IMR-90 (cell line): Measurements from ENCODE around the gene ZNF3. TPM values are rescaled to one million over a fixed set of nuclear protein-coding genes. Genes with fewer than 3 reads are reported as not detected.
A peak's percentile ranks its signal among the peaks of the same experiment; 100 is the strongest.

Source experiments
- ATAC-seq: fragments of 200-7000 bp; cut with Tn5 transposase; 2 replicates; pipeline ENCODE4 v1.9.1; 2020; ENCODE audit warnings: low read depth, mild to moderate bottlenecking, moderate library complexity
- BruUV-seq: library from RNA; stranded (reverse); fragments of 400-500 nt; replicated peaks from 2 replicates; lab custom pipeline; 2021; lab: Mats Ljungman, UMichigan
- CTCF ChIA-PET: fragments of 300-600 bp; formaldehyde crosslinking; extraction: SDS; loops from one replicate; lab custom pipeline; 2021; ENCODE audit warnings: antibody characterized with exemption; lab: Yijun Ruan, JAX
- POLR2A ChIA-PET: fragments of 300-600 bp; sonication (Branson Sonifier 250); formaldehyde crosslinking; loops from one replicate; lab custom pipeline; 2022; ENCODE audit warnings: antibody characterized with exemption; ENCODE audit not compliant: unreplicated experiment; lab: Charles Lee
- DNase-seq: peaks from one replicate; pipeline ENCODE4 v3.0.0; 2013
- H2AFZ ChIP-seq: replicated peaks from 2 replicates; pipeline ENCODE3; 2013; ENCODE audit warnings: low read length, mild to moderate bottlenecking; ENCODE audit not compliant: poor library complexity
- H2AK5ac ChIP-seq: 2 replicates; pipeline ENCODE4 v1.6.1; 2013; ENCODE audit warnings: low read depth, low read length, inconsistent platforms
- H2AK9ac ChIP-seq: replicated peaks from 2 replicates; pipeline ENCODE3; 2013; ENCODE audit warnings: mild to moderate bottlenecking, low read depth, low read length, moderate library complexity; ENCODE audit not compliant: poor library complexity
- H2BK120ac ChIP-seq: 2 replicates; pipeline ENCODE4 v1.6.1; 2013; ENCODE audit warnings: low read depth, low read length, inconsistent platforms
- H2BK15ac ChIP-seq: 3 replicates; pipeline ENCODE4 v1.6.1; 2013; ENCODE audit warnings: low read depth, low read length, inconsistent platforms
- H2BK20ac ChIP-seq: 2 replicates; pipeline ENCODE4 v1.6.1; 2013; ENCODE audit warnings: low read depth, mild to moderate bottlenecking, inconsistent platforms, low read length, moderate library complexity
- H2BK5ac ChIP-seq: 2 replicates; pipeline ENCODE4 v1.6.1; 2013; ENCODE audit warnings: mild to moderate bottlenecking, low read depth, low read length, inconsistent platforms; ENCODE audit not compliant: poor library complexity, severe bottlenecking
- H3K14ac ChIP-seq: replicated peaks from 2 replicates; pipeline ENCODE4 v1.6.1; 2013; ENCODE audit warnings: low read depth, low read length, inconsistent platforms
- H3K18ac ChIP-seq: 2 replicates; pipeline ENCODE4 v1.6.1; 2013; ENCODE audit warnings: low read depth, low read length, control low read depth
- H3K23ac ChIP-seq: 2 replicates; pipeline ENCODE4 v1.6.1; 2013; ENCODE audit warnings: low read depth, low read length, inconsistent platforms
- H3K27ac ChIP-seq: 2 replicates; pipeline ENCODE4 v1.5.1; 2013; ENCODE audit warnings: mild to moderate bottlenecking, control low read depth, low read length; ENCODE audit not compliant: insufficient read depth
- H3K27me3 ChIP-seq: 2 replicates; pipeline ENCODE4 v1.6.1; 2013; ENCODE audit warnings: low read length; ENCODE audit not compliant: control insufficient read depth, insufficient read depth
- H3K36me3 ChIP-seq: 2 replicates; pipeline ENCODE4 v1.6.1; 2013; ENCODE audit warnings: low read length, mixed read lengths; ENCODE audit not compliant: control insufficient read depth, insufficient read depth
- H3K4ac ChIP-seq: 2 replicates; pipeline ENCODE4 v1.6.1; 2013; ENCODE audit warnings: low read depth, low read length, inconsistent platforms
- H3K4me1 ChIP-seq: 2 replicates; pipeline ENCODE4 v1.6.1; 2013; ENCODE audit warnings: low read length, mixed read lengths; ENCODE audit not compliant: control insufficient read depth, insufficient read depth
- H3K4me2 ChIP-seq: 2 replicates; pipeline ENCODE4 v1.6.1; 2013; ENCODE audit warnings: low read depth, mild to moderate bottlenecking, control low read depth, low read length, moderate library complexity
- H3K4me3 ChIP-seq: 2 replicates; pipeline ENCODE4 v1.5.1; 2013; ENCODE audit warnings: low read depth, mild to moderate bottlenecking, control low read depth, low read length, moderate library complexity; ENCODE audit not compliant: insufficient read depth
- H3K56ac ChIP-seq: 2 replicates; pipeline ENCODE4 v1.6.1; 2013; ENCODE audit warnings: low read length, inconsistent platforms; ENCODE audit not compliant: insufficient read depth; ENCODE audit errors: extremely low read depth
- H3K79me1 ChIP-seq, 2 experiments: 2 replicates each; pipeline ENCODE4 v1.6.1; 2013; ENCODE audit warnings: low read length in 2 of 2, inconsistent platforms in 1 of 2, low read depth in 1 of 2
- H3K9ac ChIP-seq: 2 replicates; pipeline ENCODE4 v1.6.1; 2013; ENCODE audit warnings: low read depth, low read length, control low read depth
- H3K9me1 ChIP-seq: 2 replicates; pipeline ENCODE4 v1.6.1; 2013; ENCODE audit warnings: low read length, inconsistent platforms; ENCODE audit not compliant: insufficient read depth
- H3K9me3 ChIP-seq: 2 replicates; pipeline ENCODE4 v1.6.1; 2013; ENCODE audit warnings: low read length; ENCODE audit not compliant: control insufficient read depth, insufficient read depth
- H4K20me1 ChIP-seq: 2 replicates; pipeline ENCODE4 v1.6.1; 2013; ENCODE audit warnings: low read length, inconsistent platforms; ENCODE audit not compliant: insufficient read depth
- H4K5ac ChIP-seq: 2 replicates; pipeline ENCODE4 v1.6.1; 2013; ENCODE audit warnings: mild to moderate bottlenecking, low read depth, low read length, control low read depth
- H4K8ac ChIP-seq, 2 experiments: 2 replicates each; pipeline ENCODE4 v1.6.1; 2013; ENCODE audit warnings: low read depth in 2 of 2, low read length in 2 of 2, control low read depth in 1 of 2, inconsistent platforms in 1 of 2
- H4K91ac ChIP-seq: 2 replicates; pipeline ENCODE4 v1.6.1; 2013; ENCODE audit warnings: low read depth, low read length, inconsistent platforms; ENCODE audit not compliant: insufficient read depth
- BHLHE40 ChIP-seq: fragments of 150-350 bp; IDR thresholded peaks from 2 replicates; pipeline ENCODE4 v1.6.1; 2016; ENCODE audit warnings: mild to moderate bottlenecking, low read depth, low read length
- CEBPB ChIP-seq: IDR thresholded peaks from 2 replicates; pipeline ENCODE4 v1.6.1; 2012; ENCODE audit warnings: low read depth, low read length, improper control_type of control experiment
- CHD1 ChIP-seq: IDR thresholded peaks from 2 replicates; pipeline ENCODE4 v1.6.1; 2012; ENCODE audit warnings: low read depth, low read length, improper control_type of control experiment
- MAZ ChIP-seq: IDR thresholded peaks from 2 replicates; pipeline ENCODE4 v1.6.1; 2012; ENCODE audit warnings: low read depth, mild to moderate bottlenecking, low read length, improper control_type of control experiment, moderate library complexity, borderline replicate concordance
- NFE2L2 ChIP-seq: fragments of 150-350 bp; IDR thresholded peaks from 2 replicates; pipeline ENCODE4 v1.6.1; 2016; ENCODE audit warnings: low read depth, mild to moderate bottlenecking, low read length
- POLR2A ChIP-seq: IDR thresholded peaks from 2 replicates; pipeline ENCODE4 v1.6.1; 2012; ENCODE audit warnings: mild to moderate bottlenecking, low read depth, low read length
- RAD21 ChIP-seq: IDR thresholded peaks from 2 replicates; pipeline ENCODE4 v1.6.1; 2012; ENCODE audit warnings: low read length, improper control_type of control experiment
- RCOR1 ChIP-seq: IDR thresholded peaks from 2 replicates; pipeline ENCODE4 v1.6.1; 2012; ENCODE audit warnings: mild to moderate bottlenecking, low read length, improper control_type of control experiment; ENCODE audit not compliant: insufficient replicate concordance
- RFX5 ChIP-seq: IDR thresholded peaks from 2 replicates; pipeline ENCODE4 v1.8.0; 2012; ENCODE audit warnings: low read depth, mild to moderate bottlenecking, low read length, moderate library complexity
- SMC3 ChIP-seq: fragments of 150-350 bp; IDR thresholded peaks from 2 replicates; pipeline ENCODE4 v1.6.1; 2016; ENCODE audit warnings: low read depth, mild to moderate bottlenecking, antibody characterized with exemption, low read length, moderate library complexity
- WGBS, 2 experiments: methylation state at CpG; one replicate each; pipeline versions ENCODE4 v1.1.5 to v1.1.7; 2013; ENCODE audit warnings: missing lambda C conversion rate in 2 of 2; ENCODE audit not compliant: insufficient read length in 1 of 2; ENCODE audit errors: extremely low coverage in 2 of 2; 5-methylcytosine and 5-hydroxymethylcytosine counted together
- dilution Hi-C: fragments of 300-500 bp; cut with HindIII; formaldehyde crosslinking; loops from one replicate; pipeline ENCODE4 v1.14.3; 2018; ENCODE audit warnings: low sequenced_read_pairs; ENCODE audit not compliant: unreplicated experiment
- in situ Hi-C: fragments of 300-500 bp; cut with MboI; formaldehyde crosslinking; loops from 3 replicates; pipeline ENCODE4 v1.14.3; 2019; ENCODE audit warnings: low sequenced_read_pairs, inconsistent platforms, mixed read lengths
- intact Hi-C: fragments of 100-400 bp; cut with micrococcal nuclease; formaldehyde crosslinking; loops from 2 replicates; pipeline ENCODE4 v1.10.0; 2022
- polyA plus RNA-seq, 3 experiments: library from polyadenylated mRNA; depleted of rRNA; stranded (reverse); fragments of >200 nt; gene quantifications; 2 replicates each; pipeline ENCODE4 v1.2.3, GENCODE V29; 2012; ENCODE audit warnings: low replicate concordance in 1 of 3
- total RNA-seq: library from RNA; depleted of rRNA; stranded (reverse); fragments of >200 nt; gene quantifications from 2 replicates; pipeline ENCODE4 v1.2.3, GENCODE V29; 2012
- TF ChIP-seq, protein P1 (sequence below): fragments of 150-350 bp; IDR thresholded peaks from 2 replicates; pipeline ENCODE4 v1.6.1; 2016; ENCODE audit warnings: low read depth, mild to moderate bottlenecking, low read length, moderate library complexity, borderline replicate concordance
- TF ChIP-seq, protein P2 (sequence below): fragments of 150-350 bp; IDR thresholded peaks from 2 replicates; pipeline ENCODE4 v1.6.1; 2017; ENCODE audit warnings: mild to moderate bottlenecking, antibody characterized with exemption, low read length, low read depth
- TF ChIP-seq, protein P3 (sequence below): conservative IDR thresholded peaks from 2 replicates; pipeline ENCODE4 v1.5.1; 2012; ENCODE audit warnings: mild to moderate bottlenecking, low read depth, low read length, improper control_type of control experiment

ZNF3 gene
- total and polyA plus RNA-seq, 2 of the 4 experiments (the other 2 are of a cell fraction): 24.8 to 30.8 TPM

- Histone ChIP-seq H3K27ac (peak within 1 kb of the TSS; percentile 94), H3K14ac (peak within 1 kb of the TSS; percentile 99), H2AK9ac (peak within 1 kb of the TSS; percentile 96), H2BK120ac (peak within 1 kb of the TSS; percentile 94), H2AK5ac (peak within 1 kb of the TSS; percentile 86), H4K5ac (peak within 1 kb of the TSS; percentile 87), H3K4me3 (peak within 1 kb of the TSS; percentile 68), H3K56ac (peak within 1 kb of the TSS; percentile 99), H3K79me1 (peaks cover 18 to 51% of the 10 kb centered on the region in 2 experiments; a peak in 3 of 4 replicates), H3K36me3 (peaks cover 4% of the 10 kb centered on the region; the same call in 1 of the 2 replicates), H3K4ac (peak within 1 kb of the TSS; percentile 98), H4K91ac (peak within 1 kb of the TSS; percentile 98), H2BK20ac (peak within 1 kb of the TSS; percentile 50; the same call in 1 of the 2 replicates), H2BK5ac (peak within 1 kb of the TSS; percentile 92), H3K9me1 (peaks cover 4% of the 10 kb centered on the region; the same call in 1 of the 2 replicates), H4K8ac (peak within 1 kb of the TSS; percentile 94 to 99), H3K27me3 (no peaks in the 10 kb centered on the region), H3K23ac (peak within 1 kb of the TSS; percentile 99), H3K9ac (peak within 1 kb of the TSS; percentile 97), H3K4me1 (peaks cover 2% of the 10 kb centered on the region; the same call in 1 of the 2 replicates), H2BK15ac (peak within 1 kb of the TSS; percentile 99; the same call in 2 of the 3 replicates), H3K9me3 (no peaks in the 10 kb centered on the region), H3K18ac (peak within 1 kb of the TSS; percentile 88), H3K4me2 (peak within 1 kb of the TSS; percentile 88), H2AFZ (peak within 1 kb of the TSS; percentile 98), H4K20me1 (no peaks in the 10 kb centered on the region)
- dilution Hi-C loops: no loop called here
- in situ Hi-C loops: no loop called here
- ATAC-seq (peak; percentile 90), DNase-seq (peak; percentile 90)
- ChIA-PET POLR2A (no interaction called here), CTCF (no interaction called here)
- intact Hi-C loops: no loop called here
- BruUV-seq: no TSS peak
- 1% methylated on average over 49 of the region's 85 CpGs; no CpG with 5 or more reads in 1 of the 2 experiments for WGBS, 2 experiments
- no peak for TF ChIP-seq RAD21
- TF ChIP-seq CHD1: peak; percentile 92; the same call in 1 of the 2 replicates
- TF ChIP-seq POLR2A: peak; percentile 79
- peak; percentile 97 for TF ChIP-seq BHLHE40
- TF ChIP-seq CEBPB: no peak
- TF ChIP-seq, protein P1, sequence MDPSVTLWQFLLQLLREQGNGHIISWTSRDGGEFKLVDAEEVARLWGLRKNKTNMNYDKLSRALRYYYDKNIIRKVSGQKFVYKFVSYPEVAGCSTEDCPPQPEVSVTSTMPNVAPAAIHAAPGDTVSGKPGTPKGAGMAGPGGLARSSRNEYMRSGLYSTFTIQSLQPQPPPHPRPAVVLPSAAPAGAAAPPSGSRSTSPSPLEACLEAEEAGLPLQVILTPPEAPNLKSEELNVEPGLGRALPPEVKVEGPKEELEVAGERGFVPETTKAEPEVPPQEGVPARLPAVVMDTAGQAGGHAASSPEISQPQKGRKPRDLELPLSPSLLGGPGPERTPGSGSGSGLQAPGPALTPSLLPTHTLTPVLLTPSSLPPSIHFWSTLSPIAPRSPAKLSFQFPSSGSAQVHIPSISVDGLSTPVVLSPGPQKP: no peak
- TF ChIP-seq, protein P2, sequence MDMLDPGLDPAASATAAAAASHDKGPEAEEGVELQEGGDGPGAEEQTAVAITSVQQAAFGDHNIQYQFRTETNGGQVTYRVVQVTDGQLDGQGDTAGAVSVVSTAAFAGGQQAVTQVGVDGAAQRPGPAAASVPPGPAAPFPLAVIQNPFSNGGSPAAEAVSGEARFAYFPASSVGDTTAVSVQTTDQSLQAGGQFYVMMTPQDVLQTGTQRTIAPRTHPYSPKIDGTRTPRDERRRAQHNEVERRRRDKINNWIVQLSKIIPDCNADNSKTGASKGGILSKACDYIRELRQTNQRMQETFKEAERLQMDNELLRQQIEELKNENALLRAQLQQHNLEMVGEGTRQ: no peak
- TF ChIP-seq MAZ: peak; percentile 95
- TF ChIP-seq, protein P3, sequence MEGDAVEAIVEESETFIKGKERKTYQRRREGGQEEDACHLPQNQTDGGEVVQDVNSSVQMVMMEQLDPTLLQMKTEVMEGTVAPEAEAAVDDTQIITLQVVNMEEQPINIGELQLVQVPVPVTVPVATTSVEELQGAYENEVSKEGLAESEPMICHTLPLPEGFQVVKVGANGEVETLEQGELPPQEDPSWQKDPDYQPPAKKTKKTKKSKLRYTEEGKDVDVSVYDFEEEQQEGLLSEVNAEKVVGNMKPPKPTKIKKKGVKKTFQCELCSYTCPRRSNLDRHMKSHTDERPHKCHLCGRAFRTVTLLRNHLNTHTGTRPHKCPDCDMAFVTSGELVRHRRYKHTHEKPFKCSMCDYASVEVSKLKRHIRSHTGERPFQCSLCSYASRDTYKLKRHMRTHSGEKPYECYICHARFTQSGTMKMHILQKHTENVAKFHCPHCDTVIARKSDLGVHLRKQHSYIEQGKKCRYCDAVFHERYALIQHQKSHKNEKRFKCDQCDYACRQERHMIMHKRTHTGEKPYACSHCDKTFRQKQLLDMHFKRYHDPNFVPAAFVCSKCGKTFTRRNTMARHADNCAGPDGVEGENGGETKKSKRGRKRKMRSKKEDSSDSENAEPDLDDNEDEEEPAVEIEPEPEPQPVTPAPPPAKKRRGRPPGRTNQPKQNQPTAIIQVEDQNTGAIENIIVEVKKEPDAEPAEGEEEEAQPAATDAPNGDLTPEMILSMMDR: no peak
- no peak for TF ChIP-seq RFX5
- TF ChIP-seq RCOR1: no peak
- TF ChIP-seq SMC3: 0 out of 2 replicates have a peak, but pooled peaks have one; percentile 4
- TF ChIP-seq NFE2L2: no peak
These were observed 45.7 kb upstream of the ZNF3 start, which contains the start of gene MBLAC1 for GRCh38 chr7:100126931-100127865. Gene MBLAC1, plus strand, starts transcription at chr7:100126967. Its CDS starts 429 bp downstream, at chr7:100127396.
